Activated naive CD4-positive, alpha-beta T cell treated with anti-CD3 and anti-CD28 coated beads, Interleukin-2, amount 10 ng/mL, durations not matched to agents 5 hours and 36 hours (primary cell): Measurements from ENCODE around the gene NPHS1. TPM values are rescaled to one million over a fixed set of nuclear protein-coding genes. Genes with fewer than 3 reads are reported as not detected.

ENCODE experiments used
- total RNA-seq, 2 experiments: library from RNA; stranded (reverse); gene quantifications; one replicate each; pipeline ENCODE4 v1.2.3, GENCODE V29; 2021

NPHS1 gene
- not detected for total RNA-seq

GRCh38 chr19:35852029-35852780 lies at the start of gene NPHS1:
TSS of gene NPHS1 (minus strand) at chr19:35852504. CDS start at chr19:35851837, 667 bp downstream.

GRCh38 chr19:35868172-35868822 lies 16.0 kb upstream of the NPHS1 start, which contains the start of gene APLP1:
TSS of gene APLP1 (plus strand) at chr19:35868574. CDS start at chr19:35868637, 63 bp downstream.

GRCh38 chr19:35856546-35857149 lies 4.3 kb upstream of the NPHS1 start, which contains the start of gene KIRREL2:
TSS of gene KIRREL2 (plus strand) at chr19:35856911. CDS start at chr19:35857120, 209 bp downstream.

GRCh38 chr19:35812220-35813042 lies 39.9 kb downstream of the NPHS1 start, which contains the start of gene PRODH2:
TSS of gene PRODH2 (minus strand) at chr19:35812845. CDS start at chr19:35812805, 40 bp downstream.

Other genes with a start within 250 kb of the NPHS1 start
- 10 to 100 TPM; 41.8 to 48.0 TPM for gene HAUS5, start 239.8 kb downstream of the NPHS1 start, total RNA-seq
- 10 to 100 TPM; 86.6 to 89.2 TPM for gene RBM42, start 223.5 kb downstream of the NPHS1 start, total RNA-seq
- 1 to 10 TPM; 1.0 to 1.2 TPM for gene ETV2, start 210.8 kb downstream of the NPHS1 start, total RNA-seq
- gene COX6B1, start 204.2 kb downstream of the NPHS1 start, total RNA-seq = 100 to 1,000 TPM; 440 to 457 TPM
- 1 to 10 TPM; 1.4 to 1.6 TPM for gene UPK1A, start 186.0 kb downstream of the NPHS1 start, total RNA-seq
- 10 to 100 TPM; 15.2 to 16.2 TPM for gene ZBTB32, start 147.9 kb downstream of the NPHS1 start, total RNA-seq
- 10 to 100 TPM; 57.3 to 59.9 TPM for gene KMT2B, start 134.5 kb downstream of the NPHS1 start, total RNA-seq
- 10 to 100 TPM; 60.3 to 60.9 TPM for gene IGFLR1, start 110.1 kb downstream of the NPHS1 start, total RNA-seq
- 10 to 100 TPM; 40.0 to 42.6 TPM for gene U2AF1L4, start 107.1 kb downstream of the NPHS1 start, total RNA-seq
- 10 to 100 TPM; 43.7 to 44.7 TPM for gene PSENEN, start 106.9 kb downstream of the NPHS1 start, total RNA-seq
- gene LIN37, start 103.9 kb downstream of the NPHS1 start, total RNA-seq = 10 to 100 TPM; 10.6 to 13.0 TPM
- not detected for gene HSPB6, start 95.5 kb downstream of the NPHS1 start, total RNA-seq
- gene PROSER3, start 94.3 kb downstream of the NPHS1 start, total RNA-seq = 10 to 100 TPM; 50.4 to 51.2 TPM
- gene ARHGAP33, start 76.9 kb downstream of the NPHS1 start, total RNA-seq = 10 to 100 TPM; 57.0 to 75.7 TPM
- gene PRODH2, start 39.7 kb downstream of the NPHS1 start, total RNA-seq = not detected
- under 1 TPM; 0.30 to 0.63 TPM for gene KIRREL2, start 4.4 kb upstream of the NPHS1 start, total RNA-seq
- gene APLP1, start 16.1 kb upstream of the NPHS1 start, total RNA-seq = 1 to 10 TPM in 1 of 2 experiments, under 1 TPM in 1; 0.30 to 1.2 TPM
- gene NFKBID, start 48.0 kb upstream of the NPHS1 start, total RNA-seq = 10 to 100 TPM; 35.6 to 42.9 TPM
- gene HCST, start 50.0 kb upstream of the NPHS1 start, total RNA-seq = 100 to 1,000 TPM; 195 to 204 TPM
- gene TYROBP, start 55.8 kb upstream of the NPHS1 start, total RNA-seq = under 1 TPM in 1 of 2 experiments, not detected in 1; 0.43 TPM
- 10 to 100 TPM; 12.4 to 13.0 TPM for gene LRFN3, start 83.9 kb upstream of the NPHS1 start, total RNA-seq
- gene SDHAF1, start 142.7 kb upstream of the NPHS1 start, total RNA-seq = 10 to 100 TPM; 17.4 to 19.6 TPM
- 1 to 10 TPM; 1.6 to 2.0 TPM for gene SYNE4, start 156.3 kb upstream of the NPHS1 start, total RNA-seq
- gene ALKBH6, start 161.7 kb upstream of the NPHS1 start, total RNA-seq = 10 to 100 TPM; 42.1 to 44.0 TPM
- gene CLIP3, start 180.4 kb upstream of the NPHS1 start, total RNA-seq = 1 to 10 TPM; 1.5 TPM
- 1 to 10 TPM; 5.7 to 6.4 TPM for gene THAP8, start 201.8 kb upstream of the NPHS1 start, total RNA-seq
- 10 to 100 TPM; 23.7 to 26.4 TPM for gene WDR62, start 202.4 kb upstream of the NPHS1 start, total RNA-seq